Inferior parietal cortex (tissue), 1 donor: ENCODE data around the gene ELMOD1.
A peak's percentile ranks its signal among the peaks of the same experiment; 100 is the strongest.
"Not testable (repeated sequence)": the region's sequence is repeated elsewhere in the genome, so short reads cannot be mapped to it uniquely, and the experiment has no call there.

ENCODE experiments used
- DNase-seq: peaks from one replicate; pipeline ENCODE4 v3.0.0-alpha.2; 2016; ENCODE audit errors: extremely low spot score

ELMOD1 gene

GRCh38 chr11:107590460-107591377, at the start of gene ELMOD1:
Gene ELMOD1, plus strand, starts transcription at chr11:107591147. Its CDS starts 27,043 bp downstream, at chr11:107618190.
- DNase-seq = peak; percentile 47

- DNase-seq = no peak
These were observed 45.8 kb upstream of the ELMOD1 start for GRCh38 chr11:107545101-107545514.

GRCh38 chr11:107547961-107548360, 43.0 kb upstream of the ELMOD1 start:
- no peak for DNase-seq

- DNase-seq = peak; percentile 80
These were observed 41.5 kb upstream of the ELMOD1 start for GRCh38 chr11:107549253-107549953.

- DNase-seq = no peak
These were observed 41.0 kb upstream of the ELMOD1 start for GRCh38 chr11:107549954-107550285.

GRCh38 chr11:107550304-107550703, 40.6 kb upstream of the ELMOD1 start:
- DNase-seq = no peak

GRCh38 chr11:107561688-107562087, 29.3 kb upstream of the ELMOD1 start:
- DNase-seq = no peak

- DNase-seq = no peak
These were observed 28.2 kb upstream of the ELMOD1 start for GRCh38 chr11:107562647-107563208.

GRCh38 chr11:107563702-107564101, 27.2 kb upstream of the ELMOD1 start:
- peak; percentile 56 for DNase-seq

- DNase-seq = peak; percentile 43
These were observed 26.1 kb upstream of the ELMOD1 start for GRCh38 chr11:107564877-107565218.

- DNase-seq = peak; percentile 84
These were observed 25.6 kb upstream of the ELMOD1 start, which contains the start of gene ALKBH8 for GRCh38 chr11:107565219-107565937. Gene ALKBH8, minus strand, starts transcription at chr11:107565735. Its CDS starts 4,842 bp downstream, at chr11:107560893.

- DNase-seq = not testable (repeated sequence)
These were observed 24.9 kb upstream of the ELMOD1 start for GRCh38 chr11:107565955-107566501.

GRCh38 chr11:107566569-107566968, 24.4 kb upstream of the ELMOD1 start:
- DNase-seq = no peak

GRCh38 chr11:107567739-107568335, 23.1 kb upstream of the ELMOD1 start:
- DNase-seq = no peak

GRCh38 chr11:107570015-107570414, 20.9 kb upstream of the ELMOD1 start:
- no peak for DNase-seq

- DNase-seq = no peak
These were observed 17.5 kb upstream of the ELMOD1 start for GRCh38 chr11:107573438-107573837.

- DNase-seq = peak; percentile 80
These were observed 14.2 kb upstream of the ELMOD1 start for GRCh38 chr11:107576497-107577345.

- DNase-seq = no peak
These were observed 13.6 kb upstream of the ELMOD1 start for GRCh38 chr11:107577346-107577711.

- not testable (repeated sequence) for DNase-seq
These were observed 11.8 kb upstream of the ELMOD1 start for GRCh38 chr11:107579169-107579568.

- DNase-seq = no peak
These were observed 9.8 kb upstream of the ELMOD1 start for GRCh38 chr11:107581147-107581546.
